Neural progenitor cell (in vitro differentiated cells): ENCODE measurements around the gene NAA10.

ENCODE experiments used
- EZH2 ChIP-seq: fragments of 200-600 bp; sonication (generic); IDR thresholded peaks from 2 replicates; pipeline ENCODE4 v1.6.1; 2017; ENCODE audit warnings: antibody characterized with exemption, mild to moderate bottlenecking, moderate library complexity
- EZH2phosphoT487 ChIP-seq: fragments of 200-600 bp; sonication (generic); IDR thresholded peaks from 2 replicates; pipeline ENCODE4 v1.6.1; 2017; ENCODE audit warnings: antibody characterized with exemption
- TF ChIP-seq, protein P1 (sequence below): fragments of 200-600 bp; sonication (generic); IDR thresholded peaks from 2 replicates; pipeline ENCODE4 v1.5.1; 2017; ENCODE audit warnings: antibody characterized with exemption, mild to moderate bottlenecking

DNA sequence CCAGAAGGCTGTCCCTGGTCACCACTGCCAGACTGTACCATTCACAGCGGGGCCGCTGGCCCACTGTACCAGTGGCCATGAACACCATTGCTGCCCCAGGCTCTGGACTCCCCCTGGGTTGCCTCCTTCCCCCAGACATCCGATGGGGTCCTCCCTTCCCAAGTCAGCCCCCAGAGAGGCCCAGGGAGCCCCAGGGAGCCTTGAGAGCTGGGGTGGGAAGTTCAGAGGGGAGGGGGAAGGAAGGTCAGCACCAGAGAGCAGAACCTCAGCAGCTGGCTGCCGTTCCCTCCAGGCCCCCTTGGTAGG lies 8.3 kb downstream of the NAA10 start:
- TF ChIP-seq, protein P1, sequence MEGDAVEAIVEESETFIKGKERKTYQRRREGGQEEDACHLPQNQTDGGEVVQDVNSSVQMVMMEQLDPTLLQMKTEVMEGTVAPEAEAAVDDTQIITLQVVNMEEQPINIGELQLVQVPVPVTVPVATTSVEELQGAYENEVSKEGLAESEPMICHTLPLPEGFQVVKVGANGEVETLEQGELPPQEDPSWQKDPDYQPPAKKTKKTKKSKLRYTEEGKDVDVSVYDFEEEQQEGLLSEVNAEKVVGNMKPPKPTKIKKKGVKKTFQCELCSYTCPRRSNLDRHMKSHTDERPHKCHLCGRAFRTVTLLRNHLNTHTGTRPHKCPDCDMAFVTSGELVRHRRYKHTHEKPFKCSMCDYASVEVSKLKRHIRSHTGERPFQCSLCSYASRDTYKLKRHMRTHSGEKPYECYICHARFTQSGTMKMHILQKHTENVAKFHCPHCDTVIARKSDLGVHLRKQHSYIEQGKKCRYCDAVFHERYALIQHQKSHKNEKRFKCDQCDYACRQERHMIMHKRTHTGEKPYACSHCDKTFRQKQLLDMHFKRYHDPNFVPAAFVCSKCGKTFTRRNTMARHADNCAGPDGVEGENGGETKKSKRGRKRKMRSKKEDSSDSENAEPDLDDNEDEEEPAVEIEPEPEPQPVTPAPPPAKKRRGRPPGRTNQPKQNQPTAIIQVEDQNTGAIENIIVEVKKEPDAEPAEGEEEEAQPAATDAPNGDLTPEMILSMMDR, result no peak
- TF ChIP-seq EZH2 (no peak), EZH2phosphoT487 (no peak)
